ENCODE data around the gene LRCH4. TPM values are rescaled to one million over a fixed set of nuclear protein-coding genes. Genes with fewer than 3 reads are reported as not detected.

LRCH4 gene
- polyA plus RNA-seq, 1 donor (not counting 4 experiments of a cell fraction or from before 2014, with no cell fraction given) = 4.9 TPM

- Histone ChIP-seq H2AFZ (ENCODE audit: control insufficient read depth, low read length) (no peak overlapping the region), H3K9ac (ENCODE audit: control insufficient read depth, extremely low read depth, insufficient read depth, low read length) (no peak overlapping the region), H3K36me3 (ENCODE audit: control insufficient read depth in 2 of 2, extremely low read depth in 1 of 2, insufficient read depth in 2 of 2, low read length in 2 of 2) (peaks cover 23 to 24% of the 10 kb centered on the region in 2 experiments), H3K79me2 (ENCODE audit: control insufficient read depth, insufficient read depth, low read length) (peaks cover 13% of the 10 kb centered on the region), H3K4me3 (ENCODE audit: control insufficient read depth in 2 of 3, extremely low read depth in 1 of 3, insufficient read depth in 2 of 3, low read depth in 1 of 3, low read length in 3 of 3) (no peak overlapping the region), H3K4me1 (ENCODE audit: control insufficient read depth, extremely low read depth, insufficient read depth, low read length) (peaks cover 32% of the 10 kb centered on the region), H3K27me3 (ENCODE audit: control insufficient read depth, extremely low read depth, insufficient read depth, low read length) (no peaks in the 10 kb centered on the region), H3K9me3 (ENCODE audit: control insufficient read depth, low read depth, low read length) (no peaks in the 10 kb centered on the region), H3K27ac (ENCODE audit: control insufficient read depth, insufficient read depth, low read length) (no peak overlapping the region), H4K20me1 (ENCODE audit: control insufficient read depth, extremely low read depth, insufficient read depth, low read length) (peaks cover 8% of the 10 kb centered on the region), H3K4me2 (ENCODE audit: control insufficient read depth, extremely low read depth, insufficient read depth, low read depth, low read length) (peak overlapping the region; percentile 37), H3K9me1 (ENCODE audit: control insufficient read depth, extremely low read depth, insufficient read depth, low read length) (no peaks in the 10 kb centered on the region)
- TF ChIP-seq CTCF (optimal IDR thresholded peaks at IDR 0.05 in 1 of 3, IDR thresholded peaks at IDR 0.05 in 1 of 3, conservative IDR thresholded peaks at IDR 0.05 in 1 of 3; ENCODE audit: extremely low read depth in 1 of 3, insufficient read depth in 2 of 3, low read length in 3 of 3) (no peak), EZH2 (IDR thresholded peaks at IDR 0.05; ENCODE audit: low read length) (no peak)
- dilution Hi-C loops (cut with MboI; ENCODE audit: extremely low pct_ligation_motif_present, low sequenced_read_pairs) = no loop called here
- DNase-seq (ENCODE audit: low read depth, low spot score) (no peak), FAIRE-seq (no peak)
These were observed 3.3 kb downstream of the LRCH4 start for GRCh38 chr7:100582650-100583049.

- TF ChIP-seq CTCF (optimal IDR thresholded peaks at IDR 0.05 in 1 of 3, IDR thresholded peaks at IDR 0.05 in 1 of 3, conservative IDR thresholded peaks at IDR 0.05 in 1 of 3; ENCODE audit: extremely low read depth in 1 of 3, insufficient read depth in 2 of 3, low read length in 3 of 3) (no peak), EZH2 (IDR thresholded peaks at IDR 0.05; ENCODE audit: low read length) (no peak)
- Histone ChIP-seq H3K4me1 (ENCODE audit: control insufficient read depth, extremely low read depth, insufficient read depth, low read length) (peaks cover 32% of the 10 kb centered on the region), H2AFZ (ENCODE audit: control insufficient read depth, low read length) (no peak overlapping the region), H3K36me3 (ENCODE audit: control insufficient read depth in 2 of 2, extremely low read depth in 1 of 2, insufficient read depth in 2 of 2, low read length in 2 of 2) (peaks cover 23 to 27% of the 10 kb centered on the region in 2 experiments), H3K4me3 (ENCODE audit: control insufficient read depth in 2 of 3, extremely low read depth in 1 of 3, insufficient read depth in 2 of 3, low read depth in 1 of 3, low read length in 3 of 3) (no peak overlapping the region), H3K9me3 (ENCODE audit: control insufficient read depth, low read depth, low read length) (no peaks in the 10 kb centered on the region), H3K9ac (ENCODE audit: control insufficient read depth, extremely low read depth, insufficient read depth, low read length) (no peak overlapping the region), H4K20me1 (ENCODE audit: control insufficient read depth, extremely low read depth, insufficient read depth, low read length) (peaks cover 8% of the 10 kb centered on the region), H3K4me2 (ENCODE audit: control insufficient read depth, extremely low read depth, insufficient read depth, low read depth, low read length) (peak overlapping the region; percentile 37), H3K79me2 (ENCODE audit: control insufficient read depth, insufficient read depth, low read length) (peaks cover 13% of the 10 kb centered on the region), H3K9me1 (ENCODE audit: control insufficient read depth, extremely low read depth, insufficient read depth, low read length) (no peaks in the 10 kb centered on the region), H3K27ac (ENCODE audit: control insufficient read depth, insufficient read depth, low read length) (no peak overlapping the region), H3K27me3 (ENCODE audit: control insufficient read depth, extremely low read depth, insufficient read depth, low read length) (no peaks in the 10 kb centered on the region)
- FAIRE-seq = no peak
- dilution Hi-C loops (cut with MboI; ENCODE audit: extremely low pct_ligation_motif_present, low sequenced_read_pairs) = no loop called here
- DNase-seq (ENCODE audit: low read depth, low spot score) = no peak
These were observed 3.8 kb downstream of the LRCH4 start for GRCh38 chr7:100582041-100582579.

Data from keratinocyte (primary cell).